HepG2 (cell line): ENCODE measurements around the gene UBL5. TPM values are rescaled to one million over a fixed set of nuclear protein-coding genes. Genes with fewer than 3 reads are reported as not detected.

Experiments
- ATAC-seq: fragments of 200-7000 bp; cut with Tn5 transposase; 3 replicates; pipeline ENCODE4 v1.9.1; 2020; ENCODE audit warnings: mild to moderate bottlenecking, moderate library complexity
- BruUV-seq: library from RNA; stranded (reverse); fragments of 400-500 nt; replicated peaks from 2 replicates; lab custom pipeline; 2021; lab: Mats Ljungman, UMichigan
- CTCF ChIA-PET: fragments of 300-600 bp; formaldehyde crosslinking; extraction: SDS; loops from one replicate; lab custom pipeline; 2021; ENCODE audit warnings: low total read pairs, inconsistent platforms, low intra/inter-chr PET ratio; lab: Yijun Ruan, JAX
- POLR2A ChIA-PET: fragments of 350-600 bp; sonication (Branson Sonifier 250); formaldehyde crosslinking; loops from one replicate; lab custom pipeline; 2020; ENCODE audit warnings: antibody characterized with exemption, inconsistent platforms; lab: Yijun Ruan, JAX
- DNase-seq: peaks from one replicate; pipeline ENCODE4 v3.0.0-alpha.2; 2015; ENCODE audit warnings: low spot score
- FAIRE-seq: peaks from 3 replicates; lab custom pipeline; 2011; peaks lifted over from hg19 to GRCh38; lab: Jason Lieb, UNC
- H2AFZ ChIP-seq: one replicate; pipeline ENCODE4 v1.6.1; 2011; ENCODE audit warnings: low read length, inconsistent platforms
- H3K27ac ChIP-seq: fragments of 300-600 bp; 3 replicates; pipeline ENCODE4 v1.8.0; 2011; ENCODE audit warnings: mixed run types, mild to moderate bottlenecking, mixed read lengths, low read length, inconsistent platforms; ENCODE audit not compliant: insufficient read depth; ENCODE audit errors: extremely low read length
- H3K27me3 ChIP-seq, 2 experiments: fragments of 200-600 bp in 1 of 2; 2 replicates in 1 of 2; 3 replicates in 1 of 2; pipeline versions ENCODE4 v1.6.0 to v1.8.0; 2011; ENCODE audit warnings: low read length in 2 of 2, mild to moderate bottlenecking in 2 of 2, moderate library complexity in 2 of 2, inconsistent platforms in 1 of 2; ENCODE audit not compliant: insufficient read depth in 2 of 2, control insufficient read depth in 1 of 2
- H3K36me3 ChIP-seq, 2 experiments: fragments of 200-600 bp in 1 of 2; replicated peaks in 1 of 2; 2 replicates in 1 of 2; 3 replicates in 1 of 2; pipeline versions ENCODE4 v1.5.1 to v1.8.0; 2011; ENCODE audit warnings: low read length in 2 of 2, inconsistent platforms in 1 of 2; ENCODE audit not compliant: insufficient read depth in 2 of 2, control insufficient read depth in 1 of 2
- H3K4me1 ChIP-seq: 2 replicates; pipeline ENCODE4 v1.5.1; 2012; ENCODE audit warnings: low read length, inconsistent platforms; ENCODE audit not compliant: insufficient read depth
- H3K4me2 ChIP-seq: 2 replicates; pipeline ENCODE4 v1.6.0; 2011; ENCODE audit warnings: low read depth, low read length, inconsistent platforms
- H3K4me3 ChIP-seq, 3 experiments: fragments of 200-600 bp in 1 of 3; sonication (generic), shearing (Covaris generic) in 1 of 3; replicated peaks in 1 of 3; 2 replicates each; pipeline ENCODE4 v1.5.1; 2011 to 2016; ENCODE audit warnings: low read length in 3 of 3, inconsistent platforms in 2 of 3, low read depth in 2 of 3, mild to moderate bottlenecking in 2 of 3, control low read depth in 1 of 3, mixed read lengths in 1 of 3; ENCODE audit not compliant: insufficient read depth in 1 of 3
- H3K79me2 ChIP-seq: one replicate; pipeline ENCODE4 v1.6.1; 2011; ENCODE audit warnings: low read length, inconsistent platforms; ENCODE audit not compliant: insufficient read depth
- H3K9ac ChIP-seq: 2 replicates; pipeline ENCODE4 v1.6.0; 2011; ENCODE audit warnings: mild to moderate bottlenecking, low read depth, low read length, inconsistent platforms; ENCODE audit not compliant: insufficient read depth
- H3K9me3 ChIP-seq: 2 replicates; pipeline ENCODE4 v1.5.1; 2012; ENCODE audit warnings: mild to moderate bottlenecking, low read length
- H4K20me1 ChIP-seq: 2 replicates; pipeline ENCODE4 v1.6.0; 2011; ENCODE audit warnings: inconsistent platforms, mild to moderate bottlenecking, low read length, moderate library complexity; ENCODE audit not compliant: insufficient read depth
- AGO2 ChIP-seq: fragments of 200-400 bp; formaldehyde crosslinking; optimal IDR thresholded peaks from 2 replicates; pipeline ENCODE3; 2017; ENCODE audit warnings: mild to moderate bottlenecking, low read depth, low read length, moderate library complexity
- BRD4 ChIP-seq: sonication (generic); formaldehyde crosslinking; IDR thresholded peaks from 2 replicates; pipeline ENCODE4 v1.4.0; 2020; ENCODE audit warnings: missing genetic modification reagents
- KAT8 ChIP-seq: IDR thresholded peaks from 2 replicates; pipeline ENCODE4 v1.6.1; 2016; ENCODE audit warnings: missing genetic modification reagents, missing compliant biosample characterization
- MYNN ChIP-seq: sonication (generic); formaldehyde crosslinking; IDR thresholded peaks from 2 replicates; pipeline ENCODE4 v1.4.0; 2020; ENCODE audit warnings: mild to moderate bottlenecking, low read depth, missing genetic modification reagents
- ZNF333 ChIP-seq: sonication (generic); formaldehyde crosslinking; IDR thresholded peaks from 2 replicates; pipeline ENCODE4 v1.4.0; 2020; ENCODE audit warnings: mild to moderate bottlenecking, missing genetic modification reagents, borderline replicate concordance
- ZNF335 ChIP-seq: sonication (generic); formaldehyde crosslinking; IDR thresholded peaks from 2 replicates; pipeline ENCODE4 v1.4.0; 2020; ENCODE audit warnings: missing genetic modification reagents
- ZNF446 ChIP-seq: sonication (generic); formaldehyde crosslinking; IDR thresholded peaks from 2 replicates; pipeline ENCODE4 v1.5.0; 2020; ENCODE audit warnings: mild to moderate bottlenecking, missing genetic modification reagents
- ZNF646 ChIP-seq: sonication (generic); formaldehyde crosslinking; IDR thresholded peaks from 2 replicates; pipeline ENCODE4 v1.9.0; 2021; ENCODE audit warnings: mild to moderate bottlenecking, missing genetic modification reagents
- ZNF891 ChIP-seq: sonication (generic); formaldehyde crosslinking; IDR thresholded peaks from 2 replicates; pipeline ENCODE4 v1.5.0; 2020; ENCODE audit warnings: mild to moderate bottlenecking, missing genetic modification reagents
- WGBS: methylation state at CpG from one replicate; pipeline ENCODE4 v1.1.6; 2017; ENCODE audit warnings: low lambda C conversion rate; 5-methylcytosine and 5-hydroxymethylcytosine counted together
- in situ Hi-C: cut with HindIII; loops from 2 replicates; pipeline ENCODE4 v1.10.0; 2017; ENCODE audit warnings: low pct_unique_long_range_greater_than_20kb; ENCODE audit not compliant: extremely low pct_ligation_motif_present
- intact Hi-C: fragments of 100-400 bp; cut with micrococcal nuclease; formaldehyde crosslinking; loops from one replicate; pipeline ENCODE4 v1.10.0; 2022; ENCODE audit not compliant: unreplicated experiment
- polyA plus RNA-seq, 8 experiments: library from polyadenylated mRNA; depleted of rRNA in 3 of 8; stranded (reverse) in 7 of 8; unstranded in 1 of 8; fragments of >200 nt; fragmentation: Illumina TruSeq in 4 of 8; extraction: Trizol in 4 of 8; gene quantifications; 2 replicates each; pipeline versions ENCODE4 v1.2.1 to v1.2.3, GENCODE V29; 2011 to 2016; ENCODE audit warnings: low read depth in 4 of 8, missing spikeins in 1 of 8, mixed read lengths in 1 of 8; ENCODE audit not compliant: insufficient read depth in 1 of 8
- total RNA-seq, 5 experiments: library from RNA; depleted of rRNA; stranded (reverse); fragments of >200 nt; fragmentation: Illumina TruSeq; extraction: Trizol; gene quantifications; 2 replicates each; pipeline ENCODE4 v1.2.3, GENCODE V29; 2016; ENCODE audit warnings: low read depth in 1 of 5
- TF ChIP-seq, protein P1 (sequence below): IDR thresholded peaks from 2 replicates; pipeline ENCODE4 v1.6.1; 2016; ENCODE audit warnings: control low read depth

UBL5 gene
- total and polyA plus RNA-seq, 2 of the 13 experiments (the other 11 are each of a cell fraction or from before 2014, with no cell fraction given): 373 to 487 TPM

DNA sequence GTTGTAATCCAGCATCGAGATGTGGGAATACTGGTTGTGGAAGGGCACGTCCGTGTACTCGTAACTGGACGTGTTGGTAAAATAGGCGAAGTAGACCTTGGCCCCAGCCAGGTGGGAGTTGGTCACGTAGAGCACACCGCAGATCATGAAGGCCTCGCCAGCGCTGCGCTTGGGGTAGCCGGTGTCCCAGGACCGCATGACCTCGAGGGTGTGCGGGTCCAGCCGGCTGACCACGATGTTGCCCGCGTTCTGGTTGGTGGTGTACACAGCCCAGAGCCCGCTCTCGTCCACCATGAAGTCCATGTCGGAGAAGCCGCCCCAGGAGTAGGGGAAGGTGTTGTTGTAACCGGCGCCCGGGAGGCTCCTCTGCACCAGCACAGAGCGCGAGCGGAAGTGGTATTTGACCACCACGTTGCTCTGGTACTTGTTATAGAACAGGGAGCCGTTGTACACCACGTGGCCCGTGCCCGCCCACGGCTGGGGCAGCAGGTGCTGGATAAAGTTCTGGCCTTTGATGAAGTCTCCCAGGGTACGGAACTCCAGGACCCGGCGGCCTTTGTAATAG lies 26.6 kb downstream of the UBL5 start:
- Histone ChIP-seq H3K4me3 (no peak overlapping the region), H3K36me3 (peaks cover 0 to 2% of the 10 kb centered on the region in 2 experiments; a peak in 1 of 5 replicates), H3K27ac (peak overlapping the region; percentile 34), H4K20me1 (no peaks in the 10 kb centered on the region), H3K27me3 (no peaks in the 10 kb centered on the region), H3K4me2 (no peak overlapping the region), H3K4me1 (peaks cover 34% of the 10 kb centered on the region)
- in situ Hi-C loops: no loop called here
- ChIA-PET POLR2A (no interaction called here), CTCF (no interaction called here)
- no peak for FAIRE-seq
- TF ChIP-seq ZNF335 (no peak), AGO2 (peak; percentile 55), ZNF891 (0 out of 2 replicates have a peak, but pooled peaks have one; percentile 23)
- TF ChIP-seq, all 625 proteins: peak for 2
- Histone ChIP-seq H3K9me3 (no peaks in the 10 kb centered on the region), H2AFZ (no peak overlapping the region), H3K9ac (no peak overlapping the region), H3K79me2 (no peaks in the 10 kb centered on the region)
- DNase-seq (no peak), ATAC-seq (no peak)
- intact Hi-C loops: no loop called here
- no TSS peak for BruUV-seq
- 98% methylated on average over 31 of the region's 38 CpGs for WGBS

GRCh38 chr19:9856609-9857008 lies 28.9 kb downstream of the UBL5 start:
- FAIRE-seq: no peak
- H3K4me3 ChIP-seq: no peak overlapping the region
- POLR2A ChIA-PET: no interaction called here
- no peak overlapping the region for H3K4me2 ChIP-seq
- H3K27ac ChIP-seq: no peak overlapping the region
- H3K36me3 ChIP-seq: no peaks in the 10 kb centered on the region
- no peaks in the 10 kb centered on the region for H3K9me3 ChIP-seq
- H3K4me1 ChIP-seq: peaks cover 34% of the 10 kb centered on the region
- 0 out of 5 replicates have a peak, but pooled peaks cover 1 to 3% of the 10 kb centered on the region in 2 experiments for H3K27me3 ChIP-seq
- no peaks in the 10 kb centered on the region for H4K20me1 ChIP-seq
- no peaks in the 10 kb centered on the region for H3K79me2 ChIP-seq
- intact Hi-C loops (no loop called here), in situ Hi-C loops (no loop called here)
- no peak overlapping the region for H2AFZ ChIP-seq
- WGBS: 95% methylated on average over 9 of the region's 9 CpGs
- no peak for ATAC-seq
- no peak for DNase-seq
- BruUV-seq: no TSS peak
- H3K9ac ChIP-seq: no peak overlapping the region
- CTCF ChIA-PET: no interaction called here
- TF ChIP-seq MYNN: no peak
- no peak for TF ChIP-seq ZNF646 (CRISPR knock-in tag)
- TF ChIP-seq BRD4 (CRISPR knock-in tag): no peak
- no peak for TF ChIP-seq ZNF333
- no peak for TF ChIP-seq KAT8 (CRISPR knock-in tag)
- TF ChIP-seq, protein P1, sequence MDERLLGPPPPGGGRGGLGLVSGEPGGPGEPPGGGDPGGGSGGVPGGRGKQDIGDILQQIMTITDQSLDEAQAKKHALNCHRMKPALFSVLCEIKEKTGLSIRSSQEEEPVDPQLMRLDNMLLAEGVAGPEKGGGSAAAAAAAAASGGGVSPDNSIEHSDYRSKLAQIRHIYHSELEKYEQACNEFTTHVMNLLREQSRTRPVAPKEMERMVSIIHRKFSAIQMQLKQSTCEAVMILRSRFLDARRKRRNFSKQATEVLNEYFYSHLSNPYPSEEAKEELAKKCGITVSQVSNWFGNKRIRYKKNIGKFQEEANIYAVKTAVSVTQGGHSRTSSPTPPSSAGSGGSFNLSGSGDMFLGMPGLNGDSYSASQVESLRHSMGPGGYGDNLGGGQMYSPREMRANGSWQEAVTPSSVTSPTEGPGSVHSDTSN (CRISPR knock-in tag): no peak
- TF ChIP-seq ZNF446 (CRISPR knock-in tag): no peak
